Tibial nerve (tissue), 3 donors: ENCODE results near the gene TINAGL1.

Experiments used
- POLR2A ChIP-seq, 2 donors: fragments of 450-650 bp; IDR thresholded peaks; one replicate each; pipeline ENCODE4 v1.6.1; 2017; ENCODE audit warnings: antibody characterized with exemption in 2 of 2, mild to moderate bottlenecking in 2 of 2, moderate library complexity in 2 of 2
- TF ChIP-seq, protein P1 (sequence below), 5 experiments: fragments of 200-600 bp in 3 of 5; fragments of 450-650 bp in 2 of 5; sonication (generic) in 3 of 5; IDR thresholded peaks; one replicate each; pipeline ENCODE4 v1.5.1; 2016 to 2019; ENCODE audit warnings: antibody characterized with exemption in 5 of 5, mild to moderate bottlenecking in 3 of 5, moderate library complexity in 2 of 5

DNA sequence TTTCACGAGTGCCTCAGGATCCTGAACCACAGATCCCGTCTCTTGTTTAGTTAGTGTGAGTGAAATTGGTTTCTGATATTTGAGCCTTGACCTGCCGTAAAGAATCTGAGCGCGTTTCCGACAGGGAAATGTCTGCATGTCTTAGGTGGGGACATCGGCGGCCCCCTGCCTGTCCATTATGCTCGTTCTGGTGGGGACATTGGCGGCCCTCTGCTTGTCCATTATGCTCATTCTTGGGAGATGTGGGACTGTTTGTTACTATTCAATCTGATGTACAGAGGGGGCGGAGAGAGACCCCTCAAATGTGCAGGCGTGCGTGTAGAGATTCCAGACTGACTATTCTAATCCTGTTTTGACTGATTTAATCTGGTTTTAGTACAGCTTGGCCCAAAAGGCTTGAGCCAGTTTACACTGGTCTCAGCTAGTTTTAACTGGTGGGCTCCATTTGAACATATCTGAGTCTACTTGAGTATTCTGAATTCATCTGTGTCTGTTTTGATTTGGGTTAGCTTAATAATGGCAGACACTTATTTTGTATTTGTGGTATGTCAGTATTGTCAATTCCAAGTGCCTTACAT is 6.6 kb upstream of the TINAGL1 start:
- TF ChIP-seq, protein P1, sequence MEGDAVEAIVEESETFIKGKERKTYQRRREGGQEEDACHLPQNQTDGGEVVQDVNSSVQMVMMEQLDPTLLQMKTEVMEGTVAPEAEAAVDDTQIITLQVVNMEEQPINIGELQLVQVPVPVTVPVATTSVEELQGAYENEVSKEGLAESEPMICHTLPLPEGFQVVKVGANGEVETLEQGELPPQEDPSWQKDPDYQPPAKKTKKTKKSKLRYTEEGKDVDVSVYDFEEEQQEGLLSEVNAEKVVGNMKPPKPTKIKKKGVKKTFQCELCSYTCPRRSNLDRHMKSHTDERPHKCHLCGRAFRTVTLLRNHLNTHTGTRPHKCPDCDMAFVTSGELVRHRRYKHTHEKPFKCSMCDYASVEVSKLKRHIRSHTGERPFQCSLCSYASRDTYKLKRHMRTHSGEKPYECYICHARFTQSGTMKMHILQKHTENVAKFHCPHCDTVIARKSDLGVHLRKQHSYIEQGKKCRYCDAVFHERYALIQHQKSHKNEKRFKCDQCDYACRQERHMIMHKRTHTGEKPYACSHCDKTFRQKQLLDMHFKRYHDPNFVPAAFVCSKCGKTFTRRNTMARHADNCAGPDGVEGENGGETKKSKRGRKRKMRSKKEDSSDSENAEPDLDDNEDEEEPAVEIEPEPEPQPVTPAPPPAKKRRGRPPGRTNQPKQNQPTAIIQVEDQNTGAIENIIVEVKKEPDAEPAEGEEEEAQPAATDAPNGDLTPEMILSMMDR (IDR thresholded peaks at IDR 0.05): no peak
- no peak for TF ChIP-seq POLR2A (IDR thresholded peaks at IDR 0.05)
